ENCODE results near the gene EXOC4.

EXOC4 gene

DNA sequence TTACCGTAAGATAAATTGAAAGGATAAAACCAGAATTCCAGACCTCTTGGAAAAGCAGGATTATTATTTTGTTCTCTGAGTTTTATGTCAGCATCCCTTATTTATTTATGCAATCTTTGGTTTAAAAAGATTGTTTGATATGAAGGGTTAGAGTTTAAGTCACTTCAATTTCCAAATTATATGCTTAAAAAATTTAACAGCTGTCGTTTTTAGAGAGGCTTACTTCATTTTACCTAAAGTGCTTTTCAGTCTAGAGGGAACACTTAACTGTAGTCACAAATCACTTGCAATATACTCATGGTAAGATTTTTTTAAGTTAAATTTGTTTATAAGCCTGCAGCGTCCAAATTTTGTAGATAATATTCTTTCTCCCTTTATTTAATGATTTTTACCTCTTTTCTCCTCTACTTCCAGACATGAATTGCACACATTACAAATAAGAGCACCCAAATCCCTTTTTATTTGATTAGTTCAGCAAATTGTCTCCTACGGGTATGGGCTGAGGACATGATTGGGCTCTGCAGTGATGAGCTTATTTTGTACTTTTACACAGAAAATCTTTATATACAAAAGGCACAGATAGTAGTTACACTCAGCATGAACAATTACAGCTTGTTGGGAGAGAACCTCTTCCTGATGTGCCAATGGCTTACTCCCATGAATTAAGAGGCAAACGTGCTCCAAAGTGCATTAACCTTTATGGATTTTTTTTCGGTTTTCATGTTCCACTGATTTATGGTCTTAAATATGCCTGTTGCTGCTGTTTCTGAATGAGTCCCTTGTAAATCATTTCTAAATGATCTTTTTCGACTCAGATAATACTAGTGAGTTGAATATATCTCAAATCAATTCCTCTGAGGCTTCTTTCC lies 555.0 kb downstream of the EXOC4 start:
- DNase-seq = no peak

DNA sequence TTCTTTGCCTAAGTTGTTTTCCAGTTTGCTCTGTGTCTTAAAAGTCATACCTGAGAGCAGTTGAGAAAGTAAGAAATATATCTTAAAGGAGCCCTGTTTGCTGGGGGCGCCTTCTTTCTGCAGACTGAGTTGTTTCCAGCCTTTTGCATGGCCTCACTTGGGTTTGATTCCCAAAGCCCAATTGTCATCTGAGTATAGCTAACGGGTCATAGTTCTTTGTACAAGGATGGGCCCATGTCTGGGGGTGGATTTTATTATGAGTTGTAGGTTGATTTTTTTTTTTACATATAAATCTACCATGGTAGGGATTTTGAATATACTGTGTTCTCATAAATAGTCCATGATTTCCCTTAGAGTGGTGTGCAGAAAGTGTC lies 555.6 kb downstream of the EXOC4 start:
- DNase-seq = no peak

DNA sequence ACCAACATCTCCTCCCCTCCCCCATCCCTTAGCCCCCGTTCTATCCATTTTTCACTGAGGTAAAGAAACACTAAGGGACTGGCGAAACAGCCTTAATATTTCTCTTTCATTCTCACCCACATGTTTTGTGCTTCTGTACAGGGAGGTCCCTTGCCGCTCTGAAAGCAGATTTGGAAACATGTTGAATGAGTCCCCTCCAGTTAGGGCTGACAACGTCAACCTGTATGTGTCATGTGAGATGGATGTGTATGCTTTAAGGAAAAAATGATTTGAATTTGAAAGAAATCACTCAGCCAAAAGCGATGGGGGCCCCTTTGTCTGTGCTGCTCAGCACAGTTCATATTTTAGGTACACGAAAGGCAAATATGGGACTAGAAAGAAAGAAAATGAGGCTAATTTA lies 560.0 kb downstream of the EXOC4 start:
- DNase-seq = no peak

DNA sequence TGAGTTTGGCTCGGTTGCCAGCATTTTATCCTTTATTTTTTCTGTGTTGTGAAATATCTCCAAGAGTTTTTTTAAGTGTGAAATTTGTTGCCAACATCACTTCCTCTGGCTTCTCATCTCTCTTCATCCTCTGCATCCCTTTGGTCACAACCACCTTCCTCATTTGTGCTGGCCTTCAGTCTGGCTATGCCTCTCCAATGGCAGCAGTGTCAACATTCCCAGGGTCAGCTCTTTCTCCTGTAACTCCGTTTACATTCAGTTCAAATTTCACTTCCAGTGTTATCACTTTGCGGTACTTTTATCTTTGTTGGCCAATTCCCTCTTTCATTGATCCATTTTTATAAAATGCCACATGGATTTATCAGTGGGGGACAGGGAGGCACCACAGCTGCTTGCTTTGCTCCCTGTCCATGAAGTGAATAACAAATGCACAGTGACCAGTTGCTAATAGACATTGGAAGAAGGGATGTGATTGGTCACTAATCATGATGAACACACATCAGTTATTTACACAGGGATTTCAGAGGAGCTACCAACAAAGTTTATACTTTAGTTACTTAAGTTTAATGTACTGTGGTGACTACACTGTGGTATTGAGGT lies 562.8 kb downstream of the EXOC4 start:
- no peak for DNase-seq

DNA sequence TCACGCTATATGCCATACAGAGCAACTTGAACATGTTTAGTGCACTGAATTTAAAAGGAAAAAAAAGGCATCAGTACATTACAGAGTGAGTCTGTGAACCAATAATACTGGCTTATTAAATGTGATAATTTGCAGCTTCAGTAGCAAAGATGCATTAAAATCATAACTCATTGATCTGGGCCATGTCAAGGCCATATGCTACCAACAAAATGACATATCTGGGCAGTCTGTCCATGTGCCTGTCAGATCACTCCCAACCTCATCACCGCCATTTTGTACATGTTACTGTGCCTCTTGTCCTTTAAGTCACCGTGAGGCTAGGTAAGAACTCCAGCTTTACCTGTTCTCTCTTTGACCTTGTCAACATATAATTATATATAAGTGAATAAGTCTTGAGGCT lies 566.8 kb downstream of the EXOC4 start:
- DNase-seq = no peak

DNA sequence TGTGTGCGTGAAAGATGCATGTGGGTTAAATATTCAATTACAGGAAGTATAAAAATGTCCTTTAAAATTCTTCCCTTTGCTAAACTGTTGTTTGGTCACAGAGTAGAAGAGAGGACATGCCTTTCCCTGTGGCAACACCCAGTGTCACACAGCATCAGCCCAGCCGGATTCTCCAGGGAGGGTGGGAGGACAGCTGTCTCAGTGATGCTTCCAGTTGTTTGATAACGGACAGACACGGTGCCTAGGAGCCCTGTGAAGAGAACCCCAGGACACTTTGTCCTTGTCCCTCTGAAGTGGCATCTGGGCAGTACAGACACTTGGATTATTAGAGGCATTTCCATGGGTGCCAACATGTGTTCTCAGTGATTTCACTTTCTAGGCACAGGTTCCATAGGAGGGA lies 567.7 kb downstream of the EXOC4 start:
- no peak for DNase-seq

DNA sequence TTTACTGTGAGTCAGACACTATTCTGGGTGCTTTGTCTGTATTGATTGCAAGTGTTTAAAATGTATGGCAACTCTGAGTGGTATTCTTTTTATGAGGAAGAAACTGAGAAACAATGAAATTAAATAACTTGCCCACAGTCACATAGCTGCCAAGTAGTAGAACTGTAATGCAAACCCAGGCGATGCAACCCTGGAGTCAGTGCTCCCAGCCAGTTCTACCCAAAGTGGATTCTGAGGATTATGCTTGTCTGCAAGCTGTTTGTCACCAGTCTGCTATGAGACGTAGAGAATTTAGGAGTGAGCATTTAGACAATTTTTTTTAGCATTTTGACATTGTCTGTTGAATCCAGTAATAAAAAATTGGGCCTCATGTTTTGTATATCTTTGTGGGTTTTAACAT lies 568.3 kb downstream of the EXOC4 start:
- no peak for DNase-seq

DNA sequence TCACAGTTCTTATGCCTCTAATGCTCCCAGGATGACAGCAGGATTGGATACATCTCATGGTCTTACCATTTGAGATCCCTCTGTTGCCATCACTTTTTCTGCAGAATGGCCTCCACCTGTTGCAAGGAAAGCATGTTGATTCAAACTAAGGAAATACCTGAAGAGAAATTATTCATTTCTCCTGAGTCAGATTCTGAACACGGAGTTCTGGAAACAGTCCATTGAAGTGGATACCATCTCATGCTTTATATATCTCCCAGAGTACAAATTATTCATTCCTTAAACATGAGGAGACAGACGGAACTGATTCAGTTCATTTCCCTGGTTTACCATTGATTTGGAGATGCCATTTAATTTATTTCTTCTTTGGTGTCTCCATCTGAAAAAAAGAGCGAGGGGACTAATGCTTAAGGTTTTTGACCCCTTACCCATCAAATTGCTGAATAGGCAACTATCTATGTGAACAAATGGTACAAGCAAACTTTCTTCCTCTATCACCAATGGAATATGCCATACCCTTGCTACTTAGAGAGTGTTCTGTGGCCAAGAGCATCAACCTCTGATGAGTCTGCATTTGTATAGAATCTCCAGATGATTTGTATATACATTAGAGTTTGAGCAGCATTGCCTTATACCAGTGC lies 569.2 kb downstream of the EXOC4 start:
- DNase-seq = no peak

DNA sequence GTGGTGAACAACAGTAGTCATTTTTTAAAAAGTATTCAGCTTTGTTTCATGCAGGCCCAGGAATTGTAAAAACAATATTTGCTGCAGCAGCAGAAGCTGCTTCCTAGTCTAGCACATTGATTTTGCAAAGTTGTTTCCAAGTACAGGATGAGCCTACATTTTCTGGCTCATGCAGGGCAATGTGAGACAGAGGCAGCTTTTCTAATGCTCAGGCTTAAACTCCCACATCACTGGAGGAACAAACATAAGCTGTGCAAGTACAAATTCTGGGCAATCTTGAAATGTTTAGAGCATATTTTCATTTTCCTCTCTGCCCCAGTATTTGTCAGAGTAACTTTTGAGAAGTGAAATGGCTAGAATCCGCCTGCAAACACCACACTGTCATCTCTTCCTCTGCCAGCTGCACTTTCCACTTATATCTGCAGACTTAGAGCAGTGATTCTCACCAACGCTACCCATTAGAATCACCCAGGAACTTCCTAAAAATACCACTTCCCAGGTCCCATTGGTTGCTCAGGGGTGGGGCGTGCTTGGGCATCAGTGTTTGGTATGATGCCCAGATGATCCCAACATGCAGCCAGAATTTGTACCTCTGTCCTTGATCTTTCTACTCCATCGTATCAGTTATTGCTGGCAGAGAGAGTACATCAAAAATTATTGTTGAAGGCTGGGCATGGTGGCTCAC lies 570.1 kb downstream of the EXOC4 start:
- no peak for DNase-seq

DNA sequence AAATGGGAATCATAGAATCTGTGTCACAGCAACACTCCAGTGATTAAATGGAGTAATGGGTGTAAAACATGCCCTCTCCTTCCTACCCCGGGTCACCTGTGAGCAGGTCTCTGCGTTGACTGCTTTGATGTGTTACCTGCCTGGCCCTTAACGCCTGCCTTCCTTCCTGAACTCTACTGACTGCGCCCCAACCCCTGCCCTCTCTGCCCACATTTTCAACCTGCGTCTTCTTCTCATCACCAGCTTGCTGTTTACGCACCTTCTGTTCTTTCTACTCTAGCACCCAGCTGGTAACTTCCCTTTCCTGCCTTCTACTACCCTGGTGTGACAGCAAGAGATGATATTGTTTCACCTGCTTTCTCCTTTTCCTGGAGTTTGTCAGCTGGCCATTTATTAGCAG lies 571.3 kb downstream of the EXOC4 start:
- no peak for DNase-seq

DNA sequence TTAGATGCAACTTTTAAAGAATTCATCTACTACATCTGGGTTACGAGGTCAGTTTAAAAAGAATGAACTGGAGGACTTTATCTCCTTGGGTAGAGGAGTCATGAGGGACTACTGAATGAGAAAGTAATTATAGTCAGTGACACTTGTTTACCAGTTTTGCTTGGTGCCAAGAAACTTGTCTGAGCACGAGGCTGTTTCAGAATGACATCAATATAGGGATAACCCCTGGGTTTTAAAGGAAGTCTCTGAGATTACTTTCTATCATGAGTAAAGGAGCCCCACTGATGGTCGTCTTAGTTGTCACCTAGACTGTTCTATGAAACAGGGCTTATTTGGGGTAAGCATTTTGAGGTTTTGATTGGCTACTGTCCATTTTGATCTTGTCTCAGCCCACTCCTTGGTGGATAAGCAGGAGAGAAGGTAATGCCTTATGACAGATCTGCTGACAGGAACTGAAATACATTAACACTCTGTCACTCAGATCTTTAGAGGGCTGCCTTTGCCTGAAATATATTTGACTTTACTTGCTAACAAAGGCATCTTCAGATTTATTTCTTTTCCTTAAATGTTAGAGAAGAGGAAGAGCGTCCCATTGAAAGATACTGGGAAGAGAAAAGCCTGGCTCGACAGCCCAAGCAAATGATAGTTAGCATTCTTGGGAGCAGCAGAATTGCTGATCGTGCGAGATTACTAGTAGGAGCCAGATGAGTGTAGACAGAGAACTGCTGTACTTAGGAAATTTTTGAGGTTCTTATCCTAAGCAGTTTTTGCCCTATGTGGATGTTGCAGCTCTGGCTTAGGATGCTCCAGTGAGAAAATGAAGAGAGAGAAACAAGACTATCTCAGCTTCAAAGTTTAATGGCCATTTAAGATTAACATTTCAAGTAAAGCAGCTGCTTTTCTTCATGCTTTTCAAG lies 575.1 kb downstream of the EXOC4 start:
- no peak for DNase-seq

DNA sequence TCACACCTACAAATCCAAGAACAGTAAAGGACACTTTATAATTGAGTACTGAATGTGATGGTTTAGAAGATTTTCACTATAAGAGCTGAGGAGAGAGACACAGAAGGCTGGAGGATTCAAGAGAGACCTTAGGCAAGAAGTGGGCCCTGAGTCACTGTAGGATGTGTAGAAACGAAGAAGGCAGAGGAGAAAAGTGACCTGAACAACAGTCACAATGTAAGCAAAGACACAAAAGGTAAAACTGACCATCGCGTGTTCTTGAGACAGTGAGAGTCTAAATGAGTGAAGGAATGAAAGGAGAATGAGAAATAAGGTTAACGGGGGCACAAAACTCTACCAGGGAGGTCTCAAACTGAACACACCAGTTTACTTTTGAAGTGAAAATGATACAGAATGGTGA lies 576.0 kb downstream of the EXOC4 start:
- no peak for DNase-seq

DNA sequence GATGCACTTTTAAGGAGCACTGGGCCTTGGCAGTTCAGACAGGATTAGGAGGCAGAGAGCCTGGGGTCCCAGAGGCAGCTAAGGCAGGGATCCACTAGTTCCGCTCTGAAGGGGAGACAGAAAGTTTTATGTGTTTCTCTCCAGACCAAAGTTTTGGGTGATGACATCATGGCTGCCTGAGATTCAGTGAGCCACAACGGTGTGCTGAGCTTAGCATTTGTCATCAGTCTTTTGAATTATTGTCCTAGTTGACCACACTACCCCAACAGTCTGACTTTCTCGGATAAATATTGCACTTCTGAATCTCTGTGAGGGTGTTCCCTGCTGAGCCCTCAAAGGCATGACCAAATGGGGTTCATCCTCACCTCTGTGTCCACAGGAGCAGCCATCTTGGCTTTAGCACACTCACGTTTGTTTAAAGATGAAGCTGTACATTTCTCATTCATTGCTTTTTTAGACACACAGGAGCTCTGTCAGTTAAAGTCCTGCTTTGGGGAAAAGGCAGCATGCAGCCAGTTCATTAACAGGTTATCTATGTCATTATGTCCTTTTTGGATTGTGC lies 576.5 kb downstream of the EXOC4 start:
- no peak for DNase-seq

DNA sequence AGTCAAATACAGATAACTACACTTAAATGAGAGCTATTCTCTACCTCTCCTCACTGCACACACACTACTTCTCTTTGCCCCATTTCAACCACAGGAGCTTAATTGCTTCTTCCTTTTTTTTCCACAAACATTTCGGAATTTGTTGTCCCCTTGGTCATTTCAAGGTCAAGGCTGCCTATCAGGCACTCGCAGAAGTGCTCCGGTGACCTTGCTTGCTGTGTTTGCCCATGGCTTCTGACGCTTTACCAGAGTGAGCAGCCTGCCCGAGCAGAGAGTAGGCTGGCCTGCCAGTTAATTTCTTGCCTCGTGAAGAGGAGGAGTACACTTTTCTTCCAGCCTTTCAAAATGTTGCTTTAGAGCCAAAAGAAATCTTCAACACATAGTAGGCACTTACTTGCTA lies 577.2 kb downstream of the EXOC4 start:
- no peak for DNase-seq

DNA sequence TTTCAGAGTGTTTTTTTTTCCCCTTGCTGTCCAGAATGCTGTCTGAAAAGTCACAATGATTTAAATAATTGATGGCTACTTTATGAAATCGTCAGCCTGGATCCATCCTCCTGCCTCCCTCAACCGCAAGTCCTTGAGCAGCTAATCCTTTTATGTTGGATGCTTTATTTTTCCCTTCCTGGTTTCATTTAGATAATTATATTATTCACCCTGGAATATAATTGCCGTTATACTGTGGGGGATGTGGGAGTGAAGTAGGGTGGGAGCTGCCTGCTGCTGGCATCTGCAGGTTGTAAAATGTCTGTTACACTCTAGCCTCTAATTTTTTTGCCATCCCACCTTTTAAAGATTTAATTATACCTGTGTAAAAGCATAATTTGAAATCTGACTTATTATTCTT lies 583.8 kb downstream of the EXOC4 start:
- DNase-seq = no peak

DNA sequence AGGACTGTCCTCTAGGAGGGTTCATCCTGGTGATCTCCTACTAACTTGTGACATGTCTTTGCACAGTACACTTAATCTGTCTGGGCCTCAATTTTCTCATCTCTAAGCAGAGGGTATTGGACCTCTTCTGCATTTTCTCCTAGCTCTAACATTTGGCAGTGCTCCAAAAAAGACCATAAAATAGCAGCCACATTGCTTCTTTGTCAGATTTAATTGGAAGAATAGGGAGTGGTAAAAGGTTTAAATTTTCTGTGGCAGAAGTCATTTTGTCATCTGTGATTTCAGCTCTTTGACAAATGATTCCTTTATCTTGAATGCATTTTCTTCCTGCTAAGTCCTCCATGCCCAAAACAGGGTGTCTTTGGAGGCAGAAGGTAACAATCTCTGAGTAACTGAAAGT lies 584.3 kb downstream of the EXOC4 start:
- DNase-seq = no peak

DNA sequence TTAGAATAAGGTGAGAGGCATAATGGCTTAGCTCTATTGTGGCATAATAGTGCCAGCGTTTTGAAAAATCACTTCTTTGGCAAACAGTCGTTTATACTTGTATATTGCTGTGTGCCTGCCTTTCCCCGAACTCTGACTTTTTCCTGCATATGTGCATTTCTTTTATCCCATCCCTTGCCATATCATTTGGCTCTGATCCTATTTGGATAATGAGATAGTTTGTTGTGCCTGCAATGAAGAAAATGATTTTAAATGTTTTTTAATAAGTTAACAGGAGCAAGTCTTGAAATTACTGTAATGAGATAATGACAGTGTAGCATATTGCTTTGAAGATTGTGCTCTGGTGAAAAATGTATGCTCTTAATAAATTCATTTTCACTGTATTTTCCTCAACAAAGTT lies 586.2 kb downstream of the EXOC4 start:
- no peak for DNase-seq

DNA sequence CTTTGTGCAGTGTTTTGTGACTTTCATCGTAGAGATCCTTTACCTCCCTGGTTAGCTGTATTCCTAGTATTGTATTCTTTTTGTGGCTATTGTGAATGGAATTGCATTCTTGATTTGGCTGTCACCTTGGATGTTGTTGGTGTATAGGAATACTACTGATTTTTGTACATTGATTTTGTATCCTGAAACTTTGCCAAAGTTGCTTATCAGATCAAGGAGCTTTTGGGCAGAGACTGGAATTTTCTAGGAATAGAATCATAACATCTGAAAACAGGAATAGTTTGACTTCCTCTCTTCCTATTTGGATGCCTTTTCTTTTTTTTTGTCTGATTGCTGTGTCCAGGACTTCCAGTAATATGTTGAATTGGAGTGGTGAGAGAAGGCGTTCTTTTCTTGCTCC lies 590.5 kb downstream of the EXOC4 start:
- no peak for DNase-seq

DNA sequence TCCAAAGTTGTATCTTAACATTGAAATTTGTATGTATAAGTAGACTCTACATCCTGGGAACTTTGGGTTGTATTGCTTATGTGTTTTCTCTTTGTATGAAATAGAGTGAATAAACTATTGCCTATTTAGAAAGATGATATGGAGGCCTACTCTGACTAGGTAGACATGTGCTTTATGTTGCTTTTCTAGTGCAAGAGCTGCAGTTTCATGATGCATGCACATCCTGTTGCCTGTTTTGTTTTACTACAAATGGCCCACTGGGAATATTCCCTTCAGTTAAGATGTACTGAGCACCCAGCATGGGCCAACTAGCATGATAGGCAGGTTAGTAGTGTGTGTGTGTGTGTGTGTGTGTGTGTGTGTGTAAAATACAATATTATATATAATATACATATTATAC lies 592.1 kb downstream of the EXOC4 start:
- no peak for DNase-seq

DNA sequence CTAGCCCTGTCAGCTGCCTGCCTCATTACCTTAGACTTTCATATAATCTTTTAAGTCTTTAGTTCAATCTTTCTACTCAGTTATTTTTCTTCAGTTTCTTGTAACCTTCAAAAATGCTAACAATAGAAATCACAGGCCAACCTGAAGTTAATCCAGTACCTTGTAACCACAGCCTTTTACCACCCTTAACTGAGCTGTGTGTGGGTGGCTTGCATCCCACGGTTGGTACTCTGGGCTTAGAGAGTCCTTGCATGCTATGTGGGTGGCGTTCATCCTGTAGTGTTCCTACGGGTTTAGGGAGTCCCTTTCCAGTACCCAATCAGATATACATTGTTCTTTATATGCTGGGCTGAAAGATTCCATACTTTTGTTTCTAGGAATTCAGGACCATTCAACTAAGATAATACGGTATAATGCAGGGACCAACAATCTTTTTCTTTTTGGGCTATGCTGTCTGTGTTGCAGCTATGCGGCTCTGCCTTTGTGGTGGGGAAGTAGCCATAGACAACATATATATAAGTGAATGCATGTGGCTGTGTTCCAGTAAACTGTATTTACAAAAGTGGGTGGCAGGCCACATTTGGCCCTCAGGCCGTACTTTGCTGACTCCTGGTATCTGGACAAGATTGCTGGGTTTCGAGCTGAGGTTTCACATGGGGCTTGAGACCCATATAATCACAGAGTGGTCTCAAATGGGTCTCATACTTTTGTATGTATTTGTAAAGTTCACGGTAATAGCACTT lies 593.5 kb downstream of the EXOC4 start:
- DNase-seq = no peak

DNA sequence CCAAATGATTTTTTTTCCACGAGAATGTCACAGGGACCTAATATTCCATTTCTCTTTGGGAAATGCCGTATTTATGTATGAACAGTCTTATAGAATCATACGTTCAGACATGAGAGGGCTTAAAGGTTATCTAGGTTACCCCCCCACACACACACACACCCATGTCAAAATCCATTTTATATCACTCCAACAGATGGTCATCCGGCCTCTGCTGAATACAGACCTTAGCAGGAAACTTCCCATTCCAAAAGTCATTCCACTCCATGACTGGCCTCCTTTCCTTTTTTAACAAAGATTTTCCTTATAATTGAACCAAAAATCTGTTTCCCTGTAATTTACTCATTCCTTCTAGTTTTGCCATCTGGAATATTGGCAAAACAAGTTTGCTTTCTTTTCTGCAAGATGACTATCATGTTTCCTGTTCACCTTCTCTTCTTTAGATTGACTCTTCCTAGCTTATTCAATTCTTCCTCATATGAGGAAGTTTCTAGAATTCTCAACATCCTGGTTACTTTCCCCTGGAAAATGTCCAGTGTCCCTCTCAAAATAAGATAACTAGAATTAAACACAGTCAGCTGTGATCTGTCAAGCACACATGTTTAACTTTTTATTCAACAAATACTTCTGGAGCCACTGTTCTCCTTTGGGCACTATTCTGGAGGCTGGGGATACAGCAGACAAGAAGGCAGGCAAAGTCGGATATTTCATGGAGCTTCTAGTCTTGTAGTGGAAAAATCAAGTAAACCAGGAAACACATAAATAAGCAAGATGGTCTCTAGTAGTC lies 597.8 kb downstream of the EXOC4 start:
- DNase-seq = no peak
